EH (cell line): ENCODE measurements around the gene PALLD.
A peak's percentile ranks its signal among the peaks of the same experiment; 100 is the strongest.

ENCODE experiments used
- DNase-seq: peaks from one replicate; pipeline ENCODE4 v3.0.0-alpha.2; 2015; ENCODE audit warnings: low read depth

PALLD gene

DNA sequence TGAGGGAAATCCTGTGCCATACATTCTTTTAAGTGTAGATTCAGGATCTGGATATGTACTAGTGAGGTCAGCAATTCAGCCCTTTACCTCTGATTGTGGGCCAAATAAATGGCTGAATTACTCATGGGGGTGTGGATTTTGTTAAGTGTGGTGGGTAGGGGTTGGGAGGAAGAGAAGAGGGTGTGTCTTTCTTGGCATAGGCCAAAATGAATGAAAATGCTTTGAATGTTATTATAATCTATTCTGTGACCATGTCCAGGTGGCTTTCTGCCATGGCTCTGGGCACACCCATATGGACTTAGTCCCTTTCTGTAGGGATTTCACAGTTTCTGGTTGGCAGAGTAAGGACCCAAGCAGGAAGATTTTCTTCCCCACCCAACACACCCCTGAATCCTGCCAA is 268.9 kb downstream of the PALLD start:
- DNase-seq, result peak; percentile 70

GRCh38 chr4:168766604-168767316 is 269.9 kb downstream of the PALLD start:
- DNase-seq, result peak; percentile 95

- peak; percentile 85 for DNase-seq
Observed at GRCh38 chr4:168769416-168769815, 272.6 kb downstream of the PALLD start.

GRCh38 chr4:168769837-168770236 is 273.0 kb downstream of the PALLD start:
- no peak for DNase-seq

- DNase-seq, result no peak
Observed at GRCh38 chr4:168771251-168771650, 274.4 kb downstream of the PALLD start.

- no peak for DNase-seq
Observed at GRCh38 chr4:168773388-168774195, 276.7 kb downstream of the PALLD start.

DNA sequence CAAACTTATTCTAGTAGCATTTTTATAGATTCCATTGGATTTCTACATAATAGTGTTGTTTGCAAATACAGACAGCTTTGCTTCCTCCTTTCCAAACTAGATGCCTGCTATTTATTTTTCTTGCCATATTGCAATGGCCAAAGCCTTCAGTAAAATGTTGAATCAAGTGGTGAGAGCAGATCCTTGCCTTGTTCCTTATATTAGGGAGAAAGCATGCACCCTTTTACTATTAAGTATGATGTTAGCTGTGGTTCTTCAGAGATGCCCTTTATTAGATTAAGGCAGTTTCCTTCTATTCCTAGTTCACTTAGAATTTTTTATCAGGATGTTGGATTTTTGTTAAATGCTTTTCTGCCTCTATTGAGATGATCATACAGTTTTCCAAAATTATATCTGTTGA is 279.5 kb downstream of the PALLD start:
- no peak for DNase-seq

DNA sequence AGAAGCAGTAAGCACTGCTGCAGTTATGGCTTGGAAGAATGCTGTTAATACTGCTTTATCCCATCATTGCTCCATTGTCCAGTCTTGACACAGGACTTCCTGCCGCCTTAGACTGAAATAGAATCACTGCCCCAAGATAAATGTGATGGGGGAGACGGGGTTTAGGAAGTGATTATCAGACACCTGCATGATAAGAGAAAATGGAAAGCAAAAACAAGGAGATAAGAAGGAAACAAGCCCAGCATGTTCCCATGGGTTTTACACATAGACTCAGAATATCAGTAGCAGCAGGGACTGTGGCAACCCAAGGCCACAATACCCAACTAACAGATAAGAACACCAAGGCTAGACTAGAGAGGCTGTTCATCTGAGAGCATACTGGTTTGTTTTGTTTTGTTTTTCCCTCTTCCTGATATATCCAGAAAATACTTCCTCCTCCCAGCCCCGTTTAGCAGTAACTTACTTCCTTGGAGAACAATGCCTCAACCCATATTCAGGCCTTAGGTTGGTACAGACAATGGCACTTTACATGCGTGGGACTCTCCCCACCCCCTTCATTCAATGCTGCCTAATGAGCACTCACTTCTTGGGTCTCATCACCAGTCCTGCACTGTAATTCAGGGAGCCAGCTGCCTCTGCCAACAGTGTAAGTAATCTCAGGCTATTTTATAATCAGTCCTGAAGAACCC is 280.6 kb downstream of the PALLD start:
- DNase-seq, result no peak

- no peak for DNase-seq
Observed at GRCh38 chr4:168781341-168781740, 284.5 kb downstream of the PALLD start.

GRCh38 chr4:168781926-168782325 is 285.1 kb downstream of the PALLD start:
- DNase-seq, result no peak

DNA sequence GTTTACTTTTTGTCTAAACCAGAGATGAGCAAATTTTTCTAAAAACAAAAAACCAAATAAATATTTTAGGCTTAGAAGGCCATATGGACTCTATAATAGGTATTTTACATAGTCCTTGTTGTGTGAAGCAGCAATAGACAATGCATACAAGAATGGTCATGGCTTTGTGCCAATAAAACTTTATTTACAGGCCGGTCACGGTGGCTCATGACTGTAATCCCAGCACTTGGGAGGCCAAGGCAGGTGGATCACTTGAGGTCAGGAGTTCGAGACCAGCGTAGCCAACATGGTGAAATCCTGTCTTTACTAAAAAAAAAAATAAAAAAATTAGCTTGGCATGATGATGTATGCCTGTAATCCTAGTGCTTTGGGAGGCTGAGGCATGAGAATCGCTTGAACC is 285.6 kb downstream of the PALLD start:
- DNase-seq, result no peak

GRCh38 chr4:168784786-168785461 is 288.1 kb downstream of the PALLD start:
- no peak for DNase-seq

DNA sequence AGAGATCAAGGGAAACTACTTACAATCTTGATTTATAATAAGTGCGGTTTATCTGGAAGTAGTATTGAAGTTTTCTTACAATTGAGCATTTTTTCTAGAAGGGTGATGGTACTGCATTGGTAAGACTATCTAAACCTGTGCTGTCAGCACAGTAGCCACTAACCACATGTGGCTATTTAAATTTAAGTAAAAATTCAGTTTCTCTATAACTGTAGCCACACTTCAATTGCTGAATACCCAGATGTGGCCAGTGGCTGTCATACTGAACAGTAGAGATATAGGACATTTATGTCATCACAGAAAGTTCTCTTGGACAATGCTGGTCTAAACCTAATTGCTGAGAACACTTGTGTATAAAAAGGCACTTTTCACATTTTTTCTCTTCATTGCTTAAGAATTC is 290.5 kb downstream of the PALLD start:
- DNase-seq, result no peak

- DNase-seq, result no peak
Observed at GRCh38 chr4:168787801-168788595, 291.1 kb downstream of the PALLD start.

- DNase-seq, result no peak
Observed at GRCh38 chr4:168790898-168791297, 294.0 kb downstream of the PALLD start.

DNA sequence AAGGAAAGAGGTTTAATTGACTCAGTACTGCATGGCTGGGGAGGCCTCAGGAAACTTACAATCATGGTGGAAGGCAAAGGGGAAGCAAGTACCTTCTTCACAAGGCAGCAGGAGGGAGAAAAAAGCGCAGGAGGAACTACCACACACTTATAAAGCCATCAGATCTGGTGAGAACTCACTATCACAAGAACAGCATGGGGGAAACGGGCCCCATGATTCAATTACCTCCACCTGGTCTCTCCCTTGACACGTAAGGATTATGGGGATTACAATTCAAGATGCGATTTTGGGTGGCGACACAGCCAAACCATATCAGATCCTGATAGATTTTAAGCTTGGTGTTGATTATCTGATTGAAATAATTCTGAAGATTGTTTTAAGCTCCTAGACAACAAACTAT is 294.5 kb downstream of the PALLD start:
- no peak for DNase-seq

DNA sequence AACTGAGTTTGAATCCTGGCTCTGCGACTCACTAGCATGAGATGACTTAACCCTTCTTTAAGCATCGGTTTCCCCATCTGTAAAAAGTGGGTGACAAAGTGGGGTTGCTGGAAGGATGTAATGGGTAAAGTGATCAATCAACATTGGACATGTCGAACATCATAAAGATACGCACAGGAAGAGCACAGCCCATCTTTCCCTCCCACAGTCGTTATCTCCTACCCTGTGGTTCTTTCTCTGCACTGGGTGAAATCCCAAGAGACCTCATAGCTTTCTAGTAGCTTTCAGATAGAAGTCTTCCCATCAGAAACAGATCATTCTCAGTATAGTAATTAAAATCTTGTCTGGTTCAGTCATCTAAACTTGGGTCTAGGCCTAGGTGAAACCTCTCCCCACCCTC is 296.7 kb downstream of the PALLD start:
- no peak for DNase-seq

- no peak for DNase-seq
Observed at GRCh38 chr4:168794092-168794707, 297.3 kb downstream of the PALLD start.

DNA sequence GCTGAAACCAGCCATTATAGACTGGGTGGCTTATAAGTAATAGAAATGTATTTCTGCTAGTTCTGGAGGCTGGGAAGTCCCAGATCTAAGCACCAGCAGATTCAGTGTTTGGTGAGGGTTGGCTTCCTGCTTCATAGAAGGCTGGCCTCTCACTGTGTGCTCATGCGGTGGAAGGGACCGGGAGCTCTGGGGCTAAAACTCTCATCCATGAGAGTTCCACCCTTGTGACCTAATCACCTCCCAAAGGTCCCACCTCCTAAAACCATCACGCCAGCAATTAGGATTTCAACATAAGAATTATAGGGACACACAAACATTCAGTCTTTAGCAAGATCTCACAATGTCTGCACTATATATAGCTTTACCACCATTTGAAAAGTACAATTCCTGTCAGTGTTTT is 298.0 kb downstream of the PALLD start:
- no peak for DNase-seq

DNA sequence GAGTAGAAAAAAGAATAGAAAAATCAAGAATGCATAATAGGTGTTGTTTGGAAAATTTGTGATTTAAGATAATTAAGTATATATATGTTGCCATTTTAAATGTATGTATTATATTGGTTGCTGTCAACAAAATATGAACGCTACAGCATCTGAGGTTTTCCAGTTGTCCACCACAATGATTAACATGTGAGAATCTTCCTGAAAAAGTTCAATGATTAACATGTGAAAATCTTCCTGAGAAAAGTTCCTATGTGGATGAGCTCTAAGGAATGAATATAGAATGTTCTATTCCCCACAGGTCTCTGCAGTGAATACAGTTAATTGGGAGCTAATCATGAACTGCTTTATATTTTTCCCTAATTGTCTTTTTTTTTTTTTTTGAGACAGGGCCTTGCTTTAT is 298.5 kb downstream of the PALLD start:
- no peak for DNase-seq
